PC-9 (cell line): Measurements from ENCODE around the gene SLC25A26. TPM values are rescaled to one million over a fixed set of nuclear protein-coding genes. Genes with fewer than 3 reads are reported as not detected.

Experiments
- BruUV-seq: library from RNA; stranded (reverse); fragments of 400-500 nt; replicated peaks from 2 replicates; lab custom pipeline; 2021; lab: Mats Ljungman, UMichigan
- CTCF ChIA-PET: fragments of 300-600 bp; sonication (Branson Sonifier 250); formaldehyde crosslinking; loops from one replicate; lab custom pipeline; 2022; ENCODE audit warnings: antibody characterized with exemption; lab: Charles Lee
- POLR2A ChIA-PET: fragments of 300-600 bp; sonication (Branson Sonifier 250); formaldehyde crosslinking; loops from one replicate; lab custom pipeline; 2022; ENCODE audit warnings: antibody characterized with exemption; ENCODE audit not compliant: unreplicated experiment; lab: Charles Lee
- DNase-seq, 2 experiments: peaks; one replicate each; pipeline versions ENCODE4 v3.0.0 to v3.0.0-alpha.2; 2015 to 2022; ENCODE audit warnings: mixed read lengths in 1 of 2
- H2AFZ ChIP-seq: fragments of 200-600 bp; sonication (generic); 2 replicates; pipeline ENCODE4 v1.8.1; 2017; ENCODE audit warnings: antibody characterized with exemption
- H3F3A ChIP-seq: fragments of 200-600 bp; sonication (generic); 2 replicates; pipeline ENCODE4 v1.8.1; 2017; ENCODE audit warnings: antibody characterized with exemption, mild to moderate bottlenecking, low read depth; ENCODE audit not compliant: insufficient read depth
- H3K27ac ChIP-seq: fragments of 200-600 bp; sonication (generic); 2 replicates; pipeline ENCODE4 v1.6.1; 2016; ENCODE audit warnings: mixed run types
- H3K27me3 ChIP-seq: fragments of 200-600 bp; sonication (generic); 2 replicates; pipeline ENCODE4 v1.6.1; 2016; ENCODE audit warnings: low read depth, mixed run types; ENCODE audit not compliant: insufficient read depth
- H3K36me3 ChIP-seq: fragments of 200-600 bp; sonication (generic); 2 replicates; pipeline ENCODE4 v1.6.1; 2016; ENCODE audit warnings: low read depth, mixed run types
- H3K4me1 ChIP-seq: fragments of 200-600 bp; sonication (generic); replicated peaks from 2 replicates; pipeline ENCODE4 v1.6.1; 2016; ENCODE audit warnings: mixed run types; ENCODE audit not compliant: insufficient read depth
- H3K4me2 ChIP-seq: fragments of 200-600 bp; sonication (generic); 2 replicates; pipeline ENCODE4 v1.6.1; 2017; ENCODE audit warnings: mixed run types
- H3K4me3 ChIP-seq: fragments of 200-600 bp; sonication (generic); 2 replicates; pipeline ENCODE4 v1.6.1; 2016; ENCODE audit warnings: mixed run types
- H3K79me2 ChIP-seq: fragments of 200-600 bp; sonication (generic); 2 replicates; pipeline ENCODE4 v1.6.1; 2017; ENCODE audit warnings: low read depth, mixed run types
- H3K9me2 ChIP-seq: fragments of 200-600 bp; sonication (generic); 2 replicates; pipeline ENCODE4 v1.8.1; 2017; ENCODE audit warnings: mild to moderate bottlenecking; ENCODE audit not compliant: insufficient read depth
- H3K9me3 ChIP-seq: fragments of 200-600 bp; sonication (generic); 2 replicates; pipeline ENCODE4 v1.8.1; 2016; ENCODE audit warnings: low read depth; ENCODE audit not compliant: insufficient read depth
- H4K20me1 ChIP-seq: fragments of 200-600 bp; sonication (generic); 2 replicates; pipeline ENCODE4 v1.8.1; 2017; ENCODE audit not compliant: insufficient read depth
- CTCF ChIP-seq: fragments of 200-600 bp; sonication (generic); conservative IDR thresholded peaks from 2 replicates; pipeline ENCODE4 v1.6.1; 2017; ENCODE audit warnings: mixed run types, antibody characterized with exemption, mild to moderate bottlenecking, moderate library complexity
- EZH2 ChIP-seq: fragments of 200-600 bp; sonication (generic); IDR thresholded peaks from 2 replicates; pipeline ENCODE4 v1.8.0; 2017; ENCODE audit warnings: antibody characterized with exemption, low read depth
- intact Hi-C: fragments of 100-400 bp; cut with micrococcal nuclease; formaldehyde crosslinking; loops from one replicate; pipeline ENCODE4 v1.10.0; 2022; ENCODE audit not compliant: unreplicated experiment
- total RNA-seq: library from RNA; stranded (reverse); gene quantifications from 2 replicates; pipeline ENCODE4 v1.2.3, GENCODE V29; 2021

The SLC25A26 gene
- total RNA-seq, 1 experiment from 2014 or later, result 20.8 TPM

GRCh38 chr3:66355997-66356396, 135.2 kb downstream of the SLC25A26 start:
- H3K4me3 ChIP-seq, result no peak overlapping the region
- H3K27ac ChIP-seq, result no peak overlapping the region
- intact Hi-C loops, result no loop called here
- ChIA-PET POLR2A (no interaction called here), CTCF (interaction anchor here (0.6 kb wide), 1 partner anchor 174 kb away, joined by 4 read pairs; no protein-coding TSS in a partner anchor)
- H3K27me3 ChIP-seq, result no peaks in the 10 kb centered on the region
- H3K4me2 ChIP-seq, result no peak overlapping the region
- H2AFZ ChIP-seq, result no peak overlapping the region
- no peaks in the 10 kb centered on the region for H3K79me2 ChIP-seq
- H4K20me1 ChIP-seq, result no peaks in the 10 kb centered on the region
- no peaks in the 10 kb centered on the region for H3K36me3 ChIP-seq
- DNase-seq, result no peak
- no peaks in the 10 kb centered on the region for H3K4me1 ChIP-seq
- TF ChIP-seq CTCF, result no peak
- no peak for TF ChIP-seq EZH2
- H3K9me2 ChIP-seq, result no peaks in the 10 kb centered on the region
- H3F3A ChIP-seq, result no peaks in the 10 kb centered on the region
- H3K9me3 ChIP-seq, result no peaks in the 10 kb centered on the region
- BruUV-seq, result no TSS peak

GRCh38 chr3:66361356-66361755, 140.6 kb downstream of the SLC25A26 start:
- Histone ChIP-seq H2AFZ (no peak overlapping the region), H3K9me2 (no peaks in the 10 kb centered on the region), H3K9me3 (no peaks in the 10 kb centered on the region), H3K36me3 (no peaks in the 10 kb centered on the region), H3K4me2 (no peak overlapping the region), H3F3A (no peaks in the 10 kb centered on the region), H3K4me1 (no peaks in the 10 kb centered on the region), H3K27me3 (no peaks in the 10 kb centered on the region), H4K20me1 (no peaks in the 10 kb centered on the region), H3K4me3 (no peak overlapping the region), H3K27ac (no peak overlapping the region), H3K79me2 (no peaks in the 10 kb centered on the region)
- no TSS peak for BruUV-seq
- TF ChIP-seq EZH2, result no peak
- ChIA-PET CTCF (no interaction called here), POLR2A (no interaction called here)
- intact Hi-C loops, result no loop called here
- DNase-seq, result no peak

GRCh38 chr3:66362541-66362941, 141.7 kb downstream of the SLC25A26 start:
- Histone ChIP-seq H3K9me2 (no peaks in the 10 kb centered on the region), H3K79me2 (no peaks in the 10 kb centered on the region), H3K36me3 (no peaks in the 10 kb centered on the region), H4K20me1 (no peaks in the 10 kb centered on the region), H3K4me2 (no peak overlapping the region), H3F3A (no peaks in the 10 kb centered on the region), H2AFZ (no peak overlapping the region), H3K4me3 (no peak overlapping the region), H3K27me3 (no peaks in the 10 kb centered on the region), H3K4me1 (no peaks in the 10 kb centered on the region), H3K27ac (no peak overlapping the region), H3K9me3 (no peaks in the 10 kb centered on the region)
- TF ChIP-seq CTCF, result no peak
- TF ChIP-seq EZH2, result no peak
- ChIA-PET CTCF (no interaction called here), POLR2A (no interaction called here)
- intact Hi-C loops, result no loop called here
- no TSS peak for BruUV-seq
- no peak for DNase-seq

GRCh38 chr3:66363148-66363547, 142.3 kb downstream of the SLC25A26 start:
- H3K9me3 ChIP-seq, result no peaks in the 10 kb centered on the region
- TF ChIP-seq EZH2 (no peak), CTCF (no peak)
- intact Hi-C loops, result no loop called here
- no peaks in the 10 kb centered on the region for H3F3A ChIP-seq
- H3K9me2 ChIP-seq, result no peaks in the 10 kb centered on the region
- H3K36me3 ChIP-seq, result no peaks in the 10 kb centered on the region
- no peak overlapping the region for H3K4me2 ChIP-seq
- no TSS peak for BruUV-seq
- H2AFZ ChIP-seq, result no peak overlapping the region
- ChIA-PET POLR2A (no interaction called here), CTCF (no interaction called here)
- H3K4me3 ChIP-seq, result no peak overlapping the region
- no peaks in the 10 kb centered on the region for H3K79me2 ChIP-seq
- H4K20me1 ChIP-seq, result no peaks in the 10 kb centered on the region
- H3K27me3 ChIP-seq, result no peaks in the 10 kb centered on the region
- DNase-seq, result no peak
- H3K27ac ChIP-seq, result no peak overlapping the region
- no peaks in the 10 kb centered on the region for H3K4me1 ChIP-seq
